ENCODE data around the gene LRRC14B.

- TF ChIP-seq POLR2A (IDR thresholded peaks at IDR 0.05; ENCODE audit: low read depth, low read length) = no peak
- no peak for TF ChIP-seq POLR2AphosphoS5 (IDR thresholded peaks at IDR 0.05; ENCODE audit: low read depth, low read length)
These were observed 33.5 kb upstream of the LRRC14B start for GRCh38 chr5:157801-158200.
